COR-L47 (cell line): ENCODE results near the gene COL4A1.

Experiments
- DNase-seq: peaks from one replicate; lab custom pipeline; 2025; lab: John Stamatoyannopoulos, UW

COL4A1 gene

DNA sequence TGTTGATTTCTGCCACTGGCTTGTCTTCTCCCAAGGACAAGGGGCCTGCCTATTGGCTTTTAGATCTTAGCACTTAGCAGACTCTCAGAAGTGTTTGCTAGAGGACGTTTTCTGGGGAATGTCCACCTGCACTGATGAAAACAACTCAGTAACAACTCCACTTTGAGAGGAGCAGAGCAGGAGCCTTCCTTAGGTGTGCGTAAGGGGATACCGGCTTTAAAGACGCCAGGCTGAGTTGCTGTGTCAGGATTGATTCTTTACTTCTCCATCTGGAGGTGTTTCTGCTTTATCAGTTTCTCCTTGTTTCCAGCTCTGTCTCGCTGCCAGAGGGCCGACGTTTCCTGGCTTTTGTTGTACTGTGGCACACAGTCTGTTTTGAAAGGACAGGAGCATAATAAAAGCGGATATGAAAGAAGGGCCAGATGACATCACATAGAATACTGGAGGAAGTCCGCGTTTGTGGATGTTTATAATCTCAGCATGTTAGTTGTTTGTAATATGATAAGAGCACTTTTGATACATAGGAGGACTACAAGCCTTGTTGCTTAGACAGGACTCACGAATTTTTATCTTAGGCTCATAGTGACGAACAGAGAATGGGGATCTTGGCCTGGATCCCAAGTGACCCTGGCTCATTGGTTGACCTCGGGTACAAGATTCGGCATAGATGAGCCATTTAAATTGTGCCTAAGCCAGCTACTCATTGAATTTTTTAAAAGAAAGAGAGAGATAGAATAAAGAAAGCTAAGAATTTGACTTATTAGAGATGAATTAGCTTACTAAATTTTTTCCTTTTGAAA is 34.7 kb upstream of the COL4A1 start:
- DNase-seq = peak; percentile 54

DNA sequence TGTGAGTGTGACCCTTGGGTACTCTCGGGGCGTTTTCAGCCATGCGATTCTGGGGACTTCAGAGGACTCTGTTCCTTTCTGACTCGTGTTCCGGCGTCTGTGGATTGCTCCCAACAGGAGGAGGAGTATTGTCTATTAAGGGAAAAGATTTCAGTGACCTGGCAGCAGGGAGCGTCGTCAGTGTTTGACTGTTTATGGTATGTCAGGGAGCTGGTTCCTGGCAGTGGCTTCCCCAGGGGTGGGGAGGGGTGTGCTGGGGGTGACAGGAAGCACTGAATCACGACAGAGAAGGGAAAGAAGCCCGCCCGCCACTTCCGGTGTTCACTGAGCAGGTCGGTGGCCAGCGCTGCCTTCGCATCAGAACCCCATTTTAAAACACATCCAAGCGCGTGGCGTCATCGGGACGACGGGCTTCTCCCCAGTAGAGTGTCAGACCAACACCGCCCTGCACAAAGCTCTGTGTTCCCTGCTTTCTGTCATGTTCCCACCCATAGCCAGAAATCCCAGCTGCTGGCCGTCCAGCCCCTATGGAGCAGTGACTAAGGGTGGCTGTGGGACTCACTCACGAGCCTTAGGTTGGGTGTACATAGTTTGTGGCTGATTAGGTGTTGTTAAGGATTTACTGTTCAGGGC is 34.0 kb upstream of the COL4A1 start:
- DNase-seq = no peak

DNA sequence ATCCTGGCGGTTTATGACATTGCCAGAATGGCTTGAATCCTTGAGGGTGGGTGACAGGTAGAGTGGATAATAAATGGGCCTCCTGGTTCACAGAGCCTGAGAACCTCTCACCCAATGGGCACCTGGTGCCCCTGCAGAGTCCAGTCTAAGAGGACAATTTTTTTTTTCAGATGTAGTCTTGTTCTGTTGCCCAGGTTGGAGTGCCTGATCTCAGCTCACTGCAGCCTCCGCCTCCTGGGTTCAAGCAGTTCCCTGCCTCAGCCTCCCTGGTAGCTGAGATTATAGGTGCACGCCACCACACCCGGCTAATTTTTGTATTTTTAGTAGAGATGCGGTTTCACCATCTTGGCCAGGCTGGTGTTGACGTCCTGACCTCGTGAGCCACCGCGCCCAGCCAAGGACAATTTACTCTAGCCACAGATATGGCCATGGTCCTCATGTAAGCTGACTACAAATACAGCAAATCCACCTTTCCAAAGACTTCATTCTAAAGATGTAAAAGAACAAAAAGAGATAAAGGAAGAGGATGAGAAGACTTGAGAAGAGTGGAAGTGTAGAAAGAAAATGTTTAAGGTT is 33.1 kb upstream of the COL4A1 start:
- DNase-seq = no peak

DNA sequence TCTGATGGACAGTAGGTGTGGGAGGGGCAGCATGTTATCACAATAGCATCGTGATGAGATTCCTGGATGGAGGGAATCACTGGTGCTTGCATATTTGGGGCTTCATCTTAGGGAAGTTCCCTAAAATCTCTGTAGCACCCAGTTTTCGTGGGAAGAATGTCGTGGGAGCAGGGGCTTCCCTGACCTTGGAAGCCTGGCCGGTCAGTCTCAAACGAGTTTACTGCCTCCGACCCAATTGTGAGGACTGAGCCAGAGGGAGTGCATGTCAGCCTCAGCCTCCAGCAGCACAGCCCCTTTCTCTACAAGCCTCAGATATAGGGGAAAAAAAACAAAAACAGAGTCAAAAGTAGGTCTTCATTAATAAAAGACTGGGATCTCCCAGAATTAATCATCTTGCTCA is 32.3 kb upstream of the COL4A1 start:
- DNase-seq = no peak

DNA sequence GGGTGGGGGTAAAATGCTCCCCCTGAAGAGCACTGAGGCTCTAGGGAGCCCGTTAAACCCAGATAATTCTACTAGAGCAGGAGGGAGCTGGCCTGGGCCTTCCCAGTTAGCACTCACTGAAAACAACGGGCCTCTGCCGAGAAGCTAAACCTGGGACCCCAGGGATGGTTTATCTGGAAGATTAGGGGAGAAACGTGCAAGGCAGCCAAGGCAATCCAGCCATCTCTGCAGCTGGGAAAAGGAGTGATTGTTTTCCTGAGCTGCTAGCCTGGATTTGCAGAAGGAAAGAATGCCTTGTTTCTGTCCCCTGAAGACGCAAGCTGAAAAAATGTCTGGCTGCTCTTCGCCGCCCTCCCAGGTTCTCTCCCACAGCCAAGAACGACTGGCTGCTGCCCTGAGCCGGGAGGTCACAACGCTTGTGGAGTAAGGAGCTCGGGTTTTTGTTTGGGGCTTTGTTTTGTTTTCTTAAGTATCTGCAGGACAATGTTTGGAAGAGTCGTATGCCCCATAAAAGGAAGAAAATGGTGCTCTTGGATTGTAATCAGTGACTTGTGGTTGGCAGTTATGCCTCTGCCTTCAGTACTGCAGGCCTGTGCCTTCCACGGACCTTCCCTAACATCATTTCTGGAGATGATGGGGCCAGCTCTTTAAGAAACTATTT is 31.6 kb upstream of the COL4A1 start:
- no peak for DNase-seq

DNA sequence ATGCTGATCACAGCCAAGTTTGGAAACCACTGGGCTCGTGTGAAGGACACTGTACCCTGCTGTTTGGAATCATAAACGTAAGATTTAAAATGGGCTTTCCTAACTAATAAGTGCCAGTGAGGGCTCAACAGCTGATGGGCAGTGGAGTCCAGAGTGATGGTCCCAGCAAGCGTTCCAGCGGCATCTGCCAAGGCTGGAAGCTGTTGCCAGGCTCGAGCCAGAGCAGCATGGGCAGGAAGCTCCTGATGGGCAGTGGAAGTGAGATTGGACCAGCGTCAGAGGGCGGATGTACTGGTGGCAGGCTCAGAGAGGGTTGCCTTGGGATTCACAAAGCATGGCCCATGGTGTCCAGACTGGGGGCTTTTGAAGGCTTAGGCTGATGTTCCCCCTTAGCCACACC is 30.3 kb upstream of the COL4A1 start:
- DNase-seq = no peak

DNA sequence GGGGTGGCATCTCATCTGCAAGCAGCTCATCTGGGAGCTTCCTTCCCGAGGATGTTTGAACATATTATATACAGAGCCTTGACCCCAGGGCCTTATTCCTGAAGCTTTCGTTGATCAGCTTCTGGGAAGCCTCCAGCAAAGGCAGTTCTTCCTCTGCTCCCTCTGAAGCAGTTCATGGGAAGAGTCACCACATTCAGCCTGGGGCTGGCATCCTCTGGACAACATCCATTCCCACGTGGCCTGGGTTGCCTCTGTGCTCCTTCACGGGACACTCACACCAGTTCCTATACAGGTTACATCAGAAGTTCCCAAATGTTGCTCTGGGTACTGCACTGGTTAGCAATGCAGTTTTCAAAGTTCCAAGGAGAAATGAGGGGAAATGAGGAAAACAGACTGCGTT is 29.7 kb upstream of the COL4A1 start:
- DNase-seq = no peak

DNA sequence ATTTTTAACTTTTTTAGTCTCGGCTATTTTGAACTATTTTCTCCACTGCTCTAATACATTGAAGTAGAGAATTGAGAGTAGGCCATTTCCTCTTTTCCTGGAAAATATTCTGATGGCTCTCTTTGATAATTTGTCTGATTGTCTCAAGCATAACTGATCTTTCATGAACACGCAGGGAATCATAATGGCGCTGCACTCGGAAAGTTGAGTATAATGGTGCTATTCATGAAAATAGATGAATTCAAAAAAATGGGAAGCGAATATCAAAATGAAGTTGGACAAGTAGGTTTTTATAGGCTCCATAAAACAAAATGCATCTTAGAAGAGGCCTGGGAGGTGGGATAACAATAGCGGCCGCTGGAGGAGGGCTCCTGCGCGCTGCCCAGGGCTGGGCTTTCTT is 29.2 kb upstream of the COL4A1 start:
- DNase-seq = no peak

DNA sequence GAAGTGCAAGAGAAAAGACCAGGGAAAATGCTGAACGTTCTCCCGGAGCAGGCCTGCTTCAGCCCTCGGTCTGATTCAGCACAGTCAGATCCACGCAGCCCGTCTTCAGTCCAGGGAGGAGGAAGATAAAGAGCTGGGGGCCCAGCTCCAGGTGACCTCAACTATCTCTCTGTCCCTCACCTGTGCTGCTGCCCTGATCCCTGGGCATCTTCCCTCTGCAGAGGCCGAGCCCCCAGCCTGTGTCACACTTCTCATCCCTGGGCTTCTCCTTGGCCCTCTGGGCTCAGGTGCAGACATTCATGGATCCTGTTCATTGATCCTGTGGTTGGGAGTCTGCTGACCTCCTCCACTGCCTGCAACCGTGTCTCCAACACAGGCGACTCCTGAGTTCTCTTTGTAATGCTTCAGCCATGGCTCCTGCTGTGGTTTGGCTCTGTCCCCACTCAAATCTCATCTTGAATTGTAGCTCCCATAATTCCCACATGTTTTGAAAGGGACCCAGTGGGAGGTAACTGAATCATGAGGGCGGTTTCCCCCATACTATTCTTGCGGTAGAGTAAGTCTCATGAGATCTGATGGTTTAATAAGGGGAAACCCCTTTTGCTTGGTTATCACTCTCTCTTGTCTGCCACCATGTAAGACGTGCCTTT is 28.0 kb upstream of the COL4A1 start:
- DNase-seq = no peak

DNA sequence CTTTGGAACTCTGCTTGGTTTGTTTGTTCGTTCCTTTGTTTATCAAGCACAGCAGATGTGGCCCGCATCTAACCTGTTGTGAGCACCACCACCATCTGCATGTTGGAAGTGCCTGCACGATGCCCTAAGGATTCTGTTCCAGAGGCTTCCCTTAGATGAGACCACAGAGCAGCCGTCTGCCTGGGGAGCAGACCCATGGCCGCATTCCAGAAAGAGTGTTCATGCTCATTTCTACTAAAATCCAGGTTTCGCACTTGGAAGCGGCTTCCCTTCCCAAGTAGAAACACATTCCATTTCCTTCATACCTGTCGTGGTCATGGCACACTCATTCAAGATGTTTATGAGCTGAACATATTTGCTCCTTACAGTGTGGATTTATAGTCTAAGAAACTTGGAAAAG is 27.3 kb upstream of the COL4A1 start:
- DNase-seq = no peak

DNA sequence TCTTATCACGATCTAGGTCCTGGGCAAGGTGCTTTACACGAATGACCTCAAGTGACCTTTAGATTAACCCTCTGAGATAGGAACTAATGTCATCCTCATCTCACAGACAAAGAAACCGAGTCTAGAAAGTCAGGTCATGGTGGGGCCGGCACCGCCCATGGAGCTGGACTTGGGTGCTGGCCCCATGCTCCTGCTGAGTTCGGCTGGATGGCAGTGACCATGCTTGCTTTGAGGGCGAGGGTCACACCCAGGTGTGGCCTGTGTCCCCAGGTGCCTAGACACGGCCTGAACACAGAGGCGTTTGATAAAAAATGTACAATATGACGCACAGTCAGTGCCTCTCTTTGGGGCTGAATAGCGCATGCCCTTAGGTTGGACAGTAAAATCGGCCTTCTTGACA is 26.9 kb upstream of the COL4A1 start:
- no peak for DNase-seq

DNA sequence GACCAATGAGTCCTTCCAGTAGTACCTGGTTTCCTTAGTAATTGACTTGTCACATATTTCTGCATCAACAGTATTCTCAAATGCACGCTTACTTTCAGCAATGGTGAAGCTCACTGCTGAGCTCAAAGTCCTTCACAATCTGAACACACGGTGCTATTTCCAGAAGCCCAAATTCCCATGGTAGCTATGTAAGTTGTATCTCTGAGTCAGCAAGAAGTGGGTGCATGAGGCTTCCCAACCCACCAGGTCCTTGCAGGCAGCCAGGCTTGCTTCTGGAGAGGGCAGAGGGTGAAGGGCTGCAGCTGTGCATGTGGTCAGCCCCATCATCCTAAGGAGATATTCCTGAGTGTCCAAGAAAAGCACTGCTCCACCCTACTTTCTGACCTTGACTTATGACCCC is 25.8 kb upstream of the COL4A1 start:
- no peak for DNase-seq

DNA sequence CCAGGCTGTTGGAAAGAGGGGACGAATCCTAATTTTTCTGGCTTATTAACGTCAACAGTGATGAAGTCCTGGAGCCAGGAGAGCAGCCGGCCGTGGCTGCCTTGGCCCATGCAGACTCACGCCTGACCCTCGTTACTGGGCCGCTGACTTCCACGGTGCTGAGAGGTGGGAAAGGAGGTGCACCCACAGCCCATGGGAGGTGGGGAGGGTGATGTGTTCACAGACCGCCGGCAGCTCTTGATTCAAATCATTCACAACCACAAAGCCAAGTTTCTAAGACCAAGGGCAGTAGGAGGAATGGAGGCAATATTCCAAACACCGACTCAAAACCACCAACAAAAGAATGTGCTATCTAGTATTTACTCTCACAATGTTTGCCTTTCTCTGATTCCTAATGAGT is 24.4 kb upstream of the COL4A1 start:
- no peak for DNase-seq

DNA sequence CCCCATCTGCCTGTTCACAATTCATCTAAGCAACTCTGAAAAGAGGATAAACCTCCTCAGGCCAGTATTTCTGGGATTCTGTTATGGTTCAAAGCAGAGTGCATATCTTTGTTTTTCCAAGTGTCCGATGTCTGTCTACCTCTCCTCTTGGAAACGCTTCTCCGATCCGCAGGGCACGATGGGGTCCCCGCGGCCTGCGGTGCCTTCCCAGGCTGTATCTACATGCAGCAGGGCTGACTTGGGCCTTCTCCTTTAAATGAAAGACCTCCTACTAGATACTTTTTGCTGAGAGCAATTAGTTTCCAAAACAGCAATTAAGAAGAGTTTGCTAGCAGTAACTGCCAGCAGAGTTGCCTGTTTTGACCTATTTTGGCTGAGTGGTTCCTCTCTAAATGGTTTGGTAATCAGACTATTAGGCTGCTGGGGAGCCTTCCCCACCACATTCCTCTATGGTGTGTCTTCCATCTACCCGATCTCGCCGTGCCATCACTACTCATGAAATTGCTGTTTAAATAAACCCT is 23.6 kb upstream of the COL4A1 start:
- no peak for DNase-seq

DNA sequence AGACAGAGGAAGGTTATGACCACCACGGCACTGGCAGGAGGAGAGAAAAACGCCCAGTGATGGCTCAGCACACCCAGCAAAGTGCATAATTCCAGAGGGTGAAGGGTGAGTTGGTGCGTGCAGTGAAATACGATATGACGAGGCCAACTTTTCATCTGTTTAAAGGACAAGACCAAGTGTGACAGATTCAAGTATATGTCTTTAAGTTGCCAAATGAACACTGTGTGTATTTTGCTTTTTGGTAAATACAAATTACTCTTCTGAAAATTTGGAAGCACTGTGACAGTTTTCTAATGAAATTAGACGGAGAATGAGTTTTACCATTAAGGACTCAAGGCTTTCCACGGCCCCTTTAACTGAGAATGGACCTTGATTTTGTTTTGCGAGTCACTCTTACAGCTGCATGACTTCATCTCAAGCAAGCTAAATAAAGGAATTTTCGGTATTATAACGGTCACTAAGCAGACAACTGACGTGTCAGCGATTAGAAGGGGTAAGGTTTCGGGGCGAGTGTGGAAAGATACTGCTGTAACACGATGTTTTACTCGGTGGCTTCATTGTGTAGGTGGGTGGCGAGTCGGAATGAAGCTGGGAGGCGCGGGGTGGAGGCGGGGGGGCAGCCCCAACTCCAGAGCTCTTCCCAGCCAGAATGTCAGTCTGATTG is 23.0 kb upstream of the COL4A1 start:
- no peak for DNase-seq

DNA sequence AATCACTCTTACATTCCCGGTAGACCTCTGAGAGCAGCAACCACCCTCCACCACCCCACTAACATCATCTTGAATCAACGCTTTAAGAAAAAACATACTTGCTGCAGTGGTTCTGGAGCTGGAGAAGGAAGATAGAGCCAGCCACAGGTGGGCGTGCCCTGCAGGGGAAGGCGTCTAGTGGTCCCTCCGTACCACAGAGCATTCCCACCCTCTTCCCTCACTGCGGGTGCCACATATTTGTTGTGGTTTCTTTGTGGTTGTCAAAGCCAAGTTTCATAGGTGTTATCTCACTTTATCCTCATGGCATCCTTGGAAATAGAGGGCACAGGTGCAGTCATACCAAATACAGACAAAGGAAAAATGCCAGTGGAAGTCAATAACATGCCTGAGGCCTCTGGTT is 22.3 kb upstream of the COL4A1 start:
- no peak for DNase-seq

DNA sequence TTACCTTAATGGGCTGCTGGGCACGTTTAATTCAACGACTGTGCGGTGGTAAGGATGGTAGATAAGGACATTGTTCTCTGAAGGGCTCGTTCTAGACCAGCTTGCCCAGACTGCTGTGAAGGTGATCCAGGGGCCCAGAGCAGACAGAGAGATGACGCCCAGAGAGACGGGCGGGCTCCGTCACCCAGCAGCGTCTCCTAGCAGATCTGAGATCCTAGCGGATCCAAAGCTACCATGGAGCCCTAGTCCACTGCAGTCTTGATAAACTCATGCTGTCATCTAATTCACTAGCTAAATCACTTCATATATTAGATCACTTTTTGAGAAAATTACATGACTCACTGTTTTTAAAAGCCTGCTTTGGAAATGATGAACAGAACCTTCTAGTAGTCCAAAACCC is 21.6 kb upstream of the COL4A1 start:
- DNase-seq = no peak

DNA sequence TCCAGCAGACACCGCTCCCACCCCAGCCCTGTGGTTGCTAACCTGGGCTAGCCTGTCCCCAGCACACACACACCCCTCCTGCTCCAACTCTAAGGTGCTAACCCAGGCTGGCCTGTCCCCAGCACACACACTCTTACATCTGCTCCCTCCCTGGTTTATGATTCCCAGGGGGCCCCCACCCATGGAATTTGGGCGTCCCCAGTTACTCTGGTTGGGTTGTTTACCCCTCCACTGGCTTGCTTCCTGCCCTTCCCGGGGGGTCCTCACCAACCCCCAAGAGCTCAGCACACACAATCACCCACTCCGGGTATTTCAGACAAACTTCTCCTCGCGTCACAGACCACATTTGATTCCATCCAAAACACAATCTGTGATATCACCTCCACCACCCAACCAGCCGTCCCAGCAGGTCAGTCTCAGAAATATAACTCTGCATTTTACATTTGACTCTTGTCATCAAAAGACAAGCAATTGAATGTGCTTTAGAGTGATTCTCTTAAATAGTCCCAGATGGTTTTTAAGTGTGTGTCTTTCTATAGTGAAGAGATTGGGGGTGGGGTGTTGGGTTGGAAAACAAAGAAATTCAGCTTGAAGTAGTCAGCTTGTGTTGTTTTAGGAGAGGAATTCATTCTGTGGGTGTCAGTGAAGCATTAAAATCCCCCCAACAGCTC is 20.2 kb upstream of the COL4A1 start:
- no peak for DNase-seq

DNA sequence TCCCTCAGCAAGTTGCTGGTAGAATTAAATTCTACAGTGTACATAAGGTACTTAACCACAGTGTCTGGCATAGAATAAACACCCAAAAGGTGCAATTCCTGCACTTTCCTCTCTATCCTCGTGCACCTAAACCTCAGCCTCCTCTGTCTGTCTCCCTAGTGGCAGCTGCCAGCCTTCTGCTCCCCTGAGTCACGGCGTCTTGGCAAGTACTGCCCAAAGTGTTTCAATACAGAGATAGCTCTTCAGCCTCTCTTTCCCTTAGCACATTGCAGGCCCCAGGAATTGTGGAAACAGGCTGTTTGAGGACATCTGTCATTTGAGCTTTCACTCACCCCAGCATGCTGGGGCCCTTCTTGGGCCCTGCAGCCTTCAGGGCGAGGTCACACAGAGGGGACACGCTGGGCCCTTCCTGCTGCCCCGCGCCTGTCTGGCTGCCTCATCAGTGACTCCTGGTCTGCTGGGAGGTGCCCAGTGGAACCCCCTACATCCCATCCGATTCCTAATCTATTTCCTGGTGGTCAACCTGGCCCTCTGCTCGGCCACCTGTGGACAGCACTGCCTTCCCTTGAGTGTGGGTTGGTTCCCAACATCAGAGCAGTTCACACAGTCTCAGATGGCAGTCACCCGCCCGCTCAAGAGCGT is 19.4 kb upstream of the COL4A1 start:
- DNase-seq = no peak

DNA sequence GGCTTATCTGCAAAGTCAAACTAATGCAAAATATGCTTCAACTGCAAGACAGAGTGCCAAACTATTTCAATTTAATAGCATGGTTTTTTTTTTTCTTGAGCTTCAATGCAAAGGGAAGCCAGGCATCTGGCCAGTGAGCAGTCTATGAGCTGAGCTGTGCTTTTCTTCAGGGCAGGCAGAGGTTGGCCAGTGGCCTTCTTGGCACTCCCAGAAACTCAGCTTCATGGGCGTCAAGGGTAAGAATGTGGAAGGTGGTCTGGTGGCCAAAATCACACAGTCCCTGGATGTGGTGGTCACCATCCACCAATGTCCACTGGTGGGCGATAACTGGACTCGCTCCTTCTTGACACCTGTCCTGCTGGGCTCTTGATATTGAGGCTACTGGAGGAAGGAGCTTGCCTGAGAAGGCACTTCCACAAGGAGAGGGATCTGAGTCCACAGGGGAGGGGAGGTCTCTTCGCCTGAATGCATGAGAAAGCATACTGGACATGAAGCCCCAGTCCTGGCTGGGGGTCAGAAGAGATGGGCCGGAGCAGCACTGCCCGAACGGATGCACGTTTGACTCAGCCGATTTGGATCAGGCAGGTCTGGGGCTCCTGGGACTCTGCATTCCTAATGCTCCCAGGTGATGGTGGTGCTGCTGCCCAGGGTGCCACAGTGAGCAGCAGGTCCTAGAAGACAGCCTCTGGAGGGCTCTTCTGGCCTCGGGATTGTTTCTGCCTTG is 17.2 kb upstream of the COL4A1 start:
- no peak for DNase-seq
